BE2C (cell line): ENCODE measurements around the gene CEP131.

ENCODE experiments used
- DNase-seq: peaks from one replicate; pipeline ENCODE4 v3.0.0-alpha.2; 2020
- H3K27me3 ChIP-seq: fragments of 250-450 bp; sonication (Bioruptor Pico); 2 replicates; pipeline ENCODE4 v1.5.1; 2020; ENCODE audit warnings: mild to moderate bottlenecking
- H3K36me3 ChIP-seq: fragments of 250-450 bp; sonication (Bioruptor Pico); 2 replicates; pipeline ENCODE4 v1.5.1; 2020; ENCODE audit warnings: mild to moderate bottlenecking
- H3K4me1 ChIP-seq: fragments of 250-450 bp; sonication (Bioruptor Pico); 2 replicates; pipeline ENCODE4 v1.5.1; 2020
- H3K4me3 ChIP-seq: 2 replicates; pipeline ENCODE4 v1.5.1; 2011; ENCODE audit warnings: low read depth, low read length
- H3K9me3 ChIP-seq: fragments of 250-450 bp; sonication (Bioruptor Pico); 2 replicates; pipeline ENCODE4 v1.5.1; 2020
- TF ChIP-seq, protein P1 (sequence below): IDR thresholded peaks from 2 replicates; pipeline ENCODE4 v1.5.1; 2012; ENCODE audit warnings: mild to moderate bottlenecking, low read depth, low read length

CEP131 gene

DNA sequence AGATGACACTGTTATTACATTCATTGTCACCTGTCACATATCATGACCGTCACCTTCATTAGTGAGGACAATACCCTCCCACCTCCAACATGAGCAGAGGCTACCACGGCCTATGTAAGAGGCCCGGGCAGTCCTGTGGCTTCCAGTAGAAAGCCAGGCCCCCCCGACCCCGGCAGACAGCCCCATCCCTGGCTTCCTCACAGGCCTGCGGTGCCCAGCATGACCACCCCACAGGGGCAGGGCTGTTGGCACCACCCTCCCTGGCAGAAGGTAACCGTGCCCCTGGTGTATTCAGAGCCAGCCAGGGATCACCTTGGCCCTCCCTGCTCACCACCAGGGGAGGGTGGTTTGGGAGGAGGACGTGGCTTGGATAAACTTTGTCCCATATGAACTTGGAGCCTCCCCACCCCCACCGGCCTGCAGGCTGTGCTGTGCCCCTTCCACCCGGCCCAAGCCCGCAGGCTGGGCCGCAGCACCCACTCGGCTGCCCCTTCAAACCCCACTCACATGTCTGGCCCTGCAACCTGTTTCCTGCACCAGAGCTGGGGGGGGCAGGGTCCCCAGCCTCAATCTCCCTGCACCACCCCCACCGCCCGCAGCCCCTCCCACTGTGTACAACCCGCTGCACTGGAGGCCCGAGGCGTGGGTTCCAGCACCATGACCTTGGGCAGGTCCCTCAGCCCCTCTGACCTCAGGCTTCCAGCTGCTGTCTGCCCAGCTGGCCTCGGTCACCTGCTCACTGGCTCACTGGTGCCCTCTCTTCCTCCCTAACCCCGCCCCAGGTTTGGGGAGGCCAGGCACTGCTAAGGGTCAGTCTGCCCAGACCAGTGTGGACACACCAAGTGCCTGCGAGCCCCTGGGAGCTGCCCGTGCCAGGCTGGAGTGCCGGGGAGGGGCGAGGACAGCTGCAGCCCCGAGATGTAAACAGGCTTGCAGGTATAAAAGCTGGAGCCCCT lies 44.4 kb downstream of the CEP131 start:
- Histone ChIP-seq H3K36me3 (no peaks in the 10 kb centered on the region), H3K27me3 (no peaks in the 10 kb centered on the region), H3K4me1 (no peaks in the 10 kb centered on the region; the same call in 1 of the 2 replicates), H3K9me3 (no peaks in the 10 kb centered on the region), H3K4me3 (no peak overlapping the region)
- TF ChIP-seq, protein P1, sequence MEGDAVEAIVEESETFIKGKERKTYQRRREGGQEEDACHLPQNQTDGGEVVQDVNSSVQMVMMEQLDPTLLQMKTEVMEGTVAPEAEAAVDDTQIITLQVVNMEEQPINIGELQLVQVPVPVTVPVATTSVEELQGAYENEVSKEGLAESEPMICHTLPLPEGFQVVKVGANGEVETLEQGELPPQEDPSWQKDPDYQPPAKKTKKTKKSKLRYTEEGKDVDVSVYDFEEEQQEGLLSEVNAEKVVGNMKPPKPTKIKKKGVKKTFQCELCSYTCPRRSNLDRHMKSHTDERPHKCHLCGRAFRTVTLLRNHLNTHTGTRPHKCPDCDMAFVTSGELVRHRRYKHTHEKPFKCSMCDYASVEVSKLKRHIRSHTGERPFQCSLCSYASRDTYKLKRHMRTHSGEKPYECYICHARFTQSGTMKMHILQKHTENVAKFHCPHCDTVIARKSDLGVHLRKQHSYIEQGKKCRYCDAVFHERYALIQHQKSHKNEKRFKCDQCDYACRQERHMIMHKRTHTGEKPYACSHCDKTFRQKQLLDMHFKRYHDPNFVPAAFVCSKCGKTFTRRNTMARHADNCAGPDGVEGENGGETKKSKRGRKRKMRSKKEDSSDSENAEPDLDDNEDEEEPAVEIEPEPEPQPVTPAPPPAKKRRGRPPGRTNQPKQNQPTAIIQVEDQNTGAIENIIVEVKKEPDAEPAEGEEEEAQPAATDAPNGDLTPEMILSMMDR = no peak
- no peak for DNase-seq

DNA sequence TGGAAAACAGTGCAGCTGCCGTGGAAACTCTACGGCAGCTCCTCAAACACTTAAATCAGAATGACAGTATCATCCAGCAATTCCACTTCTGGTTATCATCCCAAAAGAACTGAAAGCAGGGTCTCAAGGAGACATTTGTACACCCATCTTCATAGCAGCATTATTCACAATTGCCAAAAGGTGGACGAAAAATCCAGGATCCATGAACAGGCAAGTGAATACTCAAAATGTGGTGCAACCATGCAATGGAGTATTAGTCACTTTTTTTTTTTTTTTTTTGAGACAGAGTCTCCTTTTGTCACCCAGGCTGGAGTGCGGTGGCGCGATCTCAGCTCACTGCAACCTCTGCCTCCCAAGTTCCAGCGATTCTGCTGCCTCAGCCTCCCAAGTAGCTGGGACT lies 46.1 kb downstream of the CEP131 start:
- TF ChIP-seq, protein P1 = no peak
- H3K9me3 ChIP-seq = no peaks in the 10 kb centered on the region
- H3K4me1 ChIP-seq = peaks cover 4% of the 10 kb centered on the region
- no peaks in the 10 kb centered on the region for H3K27me3 ChIP-seq
- no peak overlapping the region for H3K4me3 ChIP-seq
- no peaks in the 10 kb centered on the region for H3K36me3 ChIP-seq
- DNase-seq = no peak

- Histone ChIP-seq H3K27me3 (no peaks in the 10 kb centered on the region), H3K4me1 (peaks cover 4% of the 10 kb centered on the region), H3K4me3 (no peak overlapping the region), H3K9me3 (no peaks in the 10 kb centered on the region), H3K36me3 (no peaks in the 10 kb centered on the region)
- TF ChIP-seq, protein P1 = no peak
- no peak for DNase-seq
These were observed 49.0 kb downstream of the CEP131 start for GRCh38 chr17:81173762-81174155.

DNA sequence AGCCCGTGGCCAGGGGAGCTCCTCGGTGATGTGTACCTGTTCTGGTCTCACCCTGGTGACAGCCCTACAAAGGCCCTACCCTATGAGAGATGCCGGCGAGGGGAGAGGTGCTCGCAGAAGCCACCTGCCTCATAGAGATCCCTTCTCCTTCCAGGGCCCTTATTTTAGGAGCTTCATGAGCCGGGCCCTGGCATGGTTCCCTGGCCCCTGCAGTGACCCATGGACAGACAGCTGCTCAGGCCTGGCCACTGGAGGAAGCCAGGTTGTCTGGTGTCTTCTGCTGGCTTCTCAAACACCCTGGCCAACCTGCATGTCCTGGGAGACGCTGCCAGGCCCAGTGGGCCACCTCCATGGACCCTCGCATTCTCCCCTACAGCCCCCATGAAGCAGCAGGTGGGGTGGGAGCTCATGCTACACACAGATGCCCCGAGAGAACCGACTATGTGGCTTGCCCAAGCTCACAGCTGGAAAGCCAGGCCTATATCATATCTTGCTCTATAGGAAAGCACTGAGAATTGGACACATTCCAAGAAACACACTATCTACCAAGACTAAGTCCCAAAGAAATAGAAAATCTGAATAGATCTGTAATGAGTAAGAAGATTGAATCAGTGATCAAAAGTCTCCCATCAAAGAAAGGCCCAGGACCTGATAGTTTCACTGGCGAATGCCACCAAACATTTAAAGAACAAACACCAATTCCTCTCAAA lies 49.6 kb downstream of the CEP131 start:
- Histone ChIP-seq H3K4me1 (peaks cover 4% of the 10 kb centered on the region), H3K9me3 (no peaks in the 10 kb centered on the region), H3K36me3 (no peaks in the 10 kb centered on the region), H3K27me3 (no peaks in the 10 kb centered on the region), H3K4me3 (no peak overlapping the region)
- no peak for DNase-seq
- TF ChIP-seq, protein P1 = no peak

- Histone ChIP-seq H3K36me3 (no peaks in the 10 kb centered on the region), H3K27me3 (no peaks in the 10 kb centered on the region), H3K9me3 (no peaks in the 10 kb centered on the region), H3K4me1 (peaks cover 4% of the 10 kb centered on the region), H3K4me3 (no peak overlapping the region)
- TF ChIP-seq, protein P1 = no peak
- DNase-seq = no peak
These were observed 50.8 kb downstream of the CEP131 start for GRCh38 chr17:81171941-81172340.
